Stimulated activated CD4-positive, alpha-beta T cell treated with anti-CD3 and anti-CD28 coated beads, Interleukin-2, amount 100 ng/mL, for 48 hours (primary cell): ENCODE results near the gene SERPIND1.

Source experiments
- DNase-seq, 2 donors: peaks; one replicate each; pipeline ENCODE4 v3.0.0-alpha.2; 2020

Gene SERPIND1

DNA sequence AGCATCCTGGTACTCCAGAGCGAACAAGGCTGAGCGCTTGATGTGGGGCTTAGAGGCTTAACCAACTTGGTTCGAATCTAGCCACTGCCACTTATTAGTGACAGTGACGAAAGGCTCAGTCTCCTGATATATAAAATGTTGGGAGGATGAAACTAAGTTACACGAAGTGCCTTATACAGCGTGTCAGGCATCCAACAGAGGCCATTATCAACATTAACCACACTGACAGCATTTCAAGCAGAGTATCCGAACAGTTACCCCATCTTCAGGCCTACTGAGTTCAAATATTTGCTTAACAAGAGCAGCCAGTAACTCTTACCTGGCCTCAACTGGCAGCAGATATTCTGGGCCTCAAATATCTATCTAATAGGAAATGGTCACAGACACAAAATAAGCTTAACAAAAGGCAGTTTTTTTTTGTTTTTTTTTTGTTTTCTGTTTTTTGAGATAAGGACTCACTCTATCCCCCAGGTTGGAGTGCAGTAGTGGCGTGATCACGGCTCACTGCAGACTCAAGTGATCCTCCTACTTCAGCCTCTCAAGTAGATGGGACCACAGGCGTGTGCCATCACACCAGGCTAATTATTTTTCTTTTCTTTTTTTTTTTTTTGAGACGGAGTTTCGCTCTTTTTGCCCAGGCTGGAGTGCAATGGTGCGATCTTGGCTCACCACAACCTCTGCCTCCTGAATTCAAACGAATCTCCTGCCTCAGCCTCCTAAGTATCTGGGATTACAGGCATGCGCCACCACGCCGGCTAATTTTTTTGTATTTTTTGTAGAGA, 2.9 kb downstream of the SERPIND1 start:
- no peak for DNase-seq

DNA sequence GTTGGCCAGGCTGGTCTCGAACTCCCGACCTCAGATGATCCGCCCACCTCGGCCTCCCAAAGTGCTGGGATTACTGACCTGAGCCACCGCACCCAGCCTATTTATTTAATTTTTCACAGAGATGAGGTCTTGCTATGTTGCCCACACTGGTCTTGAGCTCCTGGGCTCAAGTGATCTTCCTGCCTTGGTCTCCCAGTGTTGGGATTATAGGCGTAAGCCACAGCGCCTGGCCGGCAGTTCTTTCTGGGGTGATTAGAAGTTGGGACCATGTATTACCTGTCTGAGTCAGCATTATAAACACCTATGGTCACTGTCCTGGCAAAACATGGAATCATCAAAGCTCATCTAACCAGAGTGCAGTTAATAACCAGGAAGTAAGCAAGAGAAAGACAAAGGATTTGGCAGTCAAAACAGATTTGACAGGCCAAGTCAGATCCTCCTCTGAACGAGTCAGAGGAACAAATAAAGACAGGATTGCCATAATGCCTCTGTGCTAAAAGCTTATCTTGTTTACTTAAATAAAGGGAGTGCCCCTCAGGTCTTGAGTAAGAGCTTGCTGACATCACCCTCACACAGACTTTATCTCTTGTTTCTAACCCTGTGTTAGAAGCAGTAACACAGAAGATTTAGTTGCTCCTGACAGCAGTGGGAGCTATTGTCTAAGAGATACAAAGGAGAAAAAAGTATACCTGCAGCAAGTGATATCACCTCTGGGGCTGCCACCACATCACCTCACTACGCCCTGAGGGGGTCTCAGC, 3.7 kb downstream of the SERPIND1 start:
- DNase-seq = no peak

DNA sequence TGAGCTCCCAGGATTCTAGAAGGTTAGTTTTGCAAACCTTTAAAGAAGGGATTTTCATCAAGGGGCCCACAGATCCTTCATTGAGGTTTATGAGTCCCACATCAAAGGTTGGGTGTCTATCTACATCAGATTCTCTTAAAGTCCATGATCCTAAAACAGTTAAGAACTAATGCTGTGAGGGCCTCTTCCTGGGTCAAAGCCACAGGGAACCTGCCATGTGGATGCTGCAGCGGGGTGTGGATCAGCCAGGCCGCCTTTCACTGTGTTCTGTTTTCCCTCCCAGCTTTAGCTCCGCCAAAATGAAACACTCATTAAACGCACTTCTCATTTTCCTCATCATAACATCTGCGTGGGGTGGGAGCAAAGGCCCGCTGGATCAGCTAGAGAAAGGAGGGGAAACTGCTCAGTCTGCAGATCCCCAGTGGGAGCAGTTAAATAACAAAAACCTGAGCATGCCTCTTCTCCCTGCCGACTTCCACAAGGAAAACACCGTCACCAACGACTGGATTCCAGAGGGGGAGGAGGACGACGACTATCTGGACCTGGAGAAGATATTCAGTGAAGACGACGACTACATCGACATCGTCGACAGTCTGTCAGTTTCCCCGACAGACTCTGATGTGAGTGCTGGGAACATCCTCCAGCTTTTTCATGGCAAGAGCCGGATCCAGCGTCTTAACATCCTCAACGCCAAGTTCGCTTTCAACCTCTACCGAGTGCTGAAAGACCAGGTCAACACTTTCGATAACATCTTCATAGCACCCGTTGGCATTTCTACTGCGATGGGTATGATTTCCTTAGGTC, 5.3 kb downstream of the SERPIND1 start:
- DNase-seq = no peak

DNA sequence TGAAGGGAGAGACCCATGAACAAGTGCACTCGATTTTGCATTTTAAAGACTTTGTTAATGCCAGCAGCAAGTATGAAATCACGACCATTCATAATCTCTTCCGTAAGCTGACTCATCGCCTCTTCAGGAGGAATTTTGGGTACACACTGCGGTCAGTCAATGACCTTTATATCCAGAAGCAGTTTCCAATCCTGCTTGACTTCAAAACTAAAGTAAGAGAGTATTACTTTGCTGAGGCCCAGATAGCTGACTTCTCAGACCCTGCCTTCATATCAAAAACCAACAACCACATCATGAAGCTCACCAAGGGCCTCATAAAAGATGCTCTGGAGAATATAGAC, 5.9 kb downstream of the SERPIND1 start:
- DNase-seq = no peak

DNA sequence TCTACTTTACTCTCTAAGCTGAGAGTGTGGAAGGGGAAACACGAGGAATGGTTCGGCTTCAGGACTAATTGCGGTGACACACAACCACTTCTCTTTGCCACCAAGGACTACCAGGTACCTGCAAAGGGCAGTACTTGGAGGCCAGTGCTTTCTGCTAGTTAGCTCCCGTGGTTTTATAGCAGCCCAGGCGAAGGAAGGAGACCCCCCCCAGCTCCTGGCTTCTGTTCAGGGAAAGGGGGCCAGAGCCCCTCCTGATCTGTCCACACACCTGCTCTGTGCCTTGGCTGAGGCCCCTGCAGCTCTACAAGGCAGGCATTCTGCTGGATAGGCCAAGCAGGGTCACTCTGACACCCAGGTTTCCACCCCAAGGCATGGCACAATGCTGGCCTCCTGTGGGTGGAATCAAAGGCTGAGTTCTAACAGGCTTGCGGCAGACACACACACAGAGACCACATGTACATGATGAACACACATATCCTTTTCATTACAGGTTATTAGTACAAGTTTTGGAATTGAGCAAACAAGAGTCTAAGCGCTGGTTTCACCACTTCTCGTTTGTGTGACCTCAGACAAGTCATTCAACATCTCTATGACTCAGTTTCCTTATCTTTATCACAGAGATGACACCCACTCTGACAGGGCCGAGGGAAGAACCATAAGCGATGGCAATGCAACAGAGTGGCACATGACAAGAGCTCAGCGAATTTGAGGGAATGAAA, 7.5 kb downstream of the SERPIND1 start:
- DNase-seq = peak; percentile 24 to 25

DNA sequence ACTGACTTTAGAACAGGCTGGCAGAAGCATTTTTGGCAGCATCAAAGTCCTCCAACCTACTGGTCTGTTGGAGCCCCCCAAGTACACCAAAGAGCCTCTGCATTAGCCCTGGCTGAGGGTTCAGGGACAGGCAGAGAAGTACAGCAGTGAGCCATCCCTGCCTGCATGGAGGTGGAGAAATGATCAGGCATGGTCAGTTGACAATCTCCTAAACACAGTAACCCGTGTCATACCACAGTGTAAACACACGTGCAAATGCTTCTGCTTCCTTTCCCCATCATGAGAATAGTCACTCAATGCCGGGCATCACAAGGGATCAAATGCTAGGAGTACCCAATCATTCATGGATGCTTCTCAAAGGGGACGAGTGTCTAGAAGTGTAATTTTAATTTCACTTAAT, 8.2 kb downstream of the SERPIND1 start:
- DNase-seq = no peak

DNA sequence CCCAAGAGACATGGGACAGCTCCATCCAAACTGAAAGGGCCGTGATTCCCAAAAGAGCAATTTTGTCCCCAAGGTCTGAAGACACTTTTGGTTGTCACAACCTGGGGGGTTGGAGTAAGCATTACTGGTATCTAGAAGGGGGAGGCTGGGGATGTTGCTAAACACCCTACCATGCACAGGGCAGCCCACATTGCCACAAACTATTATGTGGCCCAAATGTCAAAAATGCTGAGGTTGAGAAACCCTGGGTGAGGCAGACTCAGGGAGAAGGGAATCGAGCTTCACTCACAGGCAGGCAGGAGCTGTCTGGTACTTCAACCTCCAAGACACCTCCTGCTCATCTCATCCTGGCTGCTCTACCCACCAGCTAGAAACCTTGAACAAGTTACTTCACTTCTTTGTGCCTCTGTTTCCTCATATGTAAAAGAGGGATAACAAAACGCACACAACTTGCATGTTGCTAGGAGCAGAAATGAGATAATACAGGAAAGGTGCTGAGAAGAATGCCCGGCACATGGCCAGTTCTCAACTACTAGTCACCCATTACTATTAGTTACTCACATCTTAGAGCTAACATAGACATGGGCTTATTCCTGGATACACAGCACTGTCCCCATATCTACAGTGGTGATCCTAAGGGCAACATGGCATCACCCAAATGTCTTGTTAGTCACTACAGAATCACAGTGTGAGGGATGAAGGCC, 8.8 kb downstream of the SERPIND1 start:
- no peak for DNase-seq

DNA sequence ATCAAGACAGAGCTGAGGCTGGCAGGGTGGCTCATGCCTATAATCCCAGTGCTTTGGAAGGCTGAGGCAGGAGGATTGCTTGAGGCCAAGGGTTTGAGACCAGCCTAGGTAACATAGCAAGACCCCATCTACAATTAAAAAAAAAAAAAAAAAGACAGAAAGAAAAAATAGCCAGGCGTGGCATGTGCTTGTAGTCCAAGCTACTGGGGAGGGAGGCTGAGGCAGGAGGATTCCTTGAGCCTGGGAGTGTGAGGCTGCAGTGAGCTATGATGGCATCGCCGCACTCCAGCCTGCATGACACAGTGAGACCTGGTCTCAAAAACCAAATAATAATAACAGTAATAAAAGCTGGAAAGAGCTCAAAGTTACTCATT, 9.4 kb downstream of the SERPIND1 start:
- no peak for DNase-seq

DNA sequence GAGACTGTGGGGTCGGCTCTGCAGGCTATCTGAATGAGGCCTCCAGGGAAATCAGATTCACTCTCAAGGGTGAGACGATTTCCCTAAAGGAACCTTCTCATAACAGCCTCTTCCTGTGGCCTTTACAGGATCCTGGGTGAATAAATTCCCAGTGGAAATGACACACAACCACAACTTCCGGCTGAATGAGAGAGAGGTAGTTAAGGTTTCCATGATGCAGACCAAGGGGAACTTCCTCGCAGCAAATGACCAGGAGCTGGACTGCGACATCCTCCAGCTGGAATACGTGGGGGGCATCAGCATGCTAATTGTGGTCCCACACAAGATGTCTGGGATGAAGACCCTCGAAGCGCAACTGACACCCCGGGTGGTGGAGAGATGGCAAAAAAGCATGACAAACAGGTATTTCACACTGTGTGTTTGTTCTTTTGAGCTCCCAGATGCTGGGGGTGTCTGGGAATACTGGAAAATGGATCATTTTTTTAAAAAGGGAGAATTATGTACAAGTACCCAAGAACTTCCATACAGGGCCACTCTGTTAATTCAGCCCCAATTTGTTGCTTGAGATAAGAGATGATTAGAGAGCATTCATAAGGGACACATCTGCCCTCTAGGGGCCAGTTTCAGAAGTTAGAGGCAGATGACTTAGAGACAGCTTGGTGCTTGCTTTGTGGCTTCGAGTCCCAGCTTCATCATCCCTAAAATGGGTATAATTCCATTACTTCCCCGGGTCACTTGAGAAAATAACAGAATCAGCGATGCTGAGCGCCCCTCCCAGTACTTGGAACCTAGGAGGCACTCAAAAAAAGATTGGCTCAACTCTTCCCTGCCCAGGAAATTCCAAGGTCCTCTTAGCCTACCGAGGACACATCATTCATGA, 10.2 kb downstream of the SERPIND1 start:
- peak; percentile 17 to 41 for DNase-seq

DNA sequence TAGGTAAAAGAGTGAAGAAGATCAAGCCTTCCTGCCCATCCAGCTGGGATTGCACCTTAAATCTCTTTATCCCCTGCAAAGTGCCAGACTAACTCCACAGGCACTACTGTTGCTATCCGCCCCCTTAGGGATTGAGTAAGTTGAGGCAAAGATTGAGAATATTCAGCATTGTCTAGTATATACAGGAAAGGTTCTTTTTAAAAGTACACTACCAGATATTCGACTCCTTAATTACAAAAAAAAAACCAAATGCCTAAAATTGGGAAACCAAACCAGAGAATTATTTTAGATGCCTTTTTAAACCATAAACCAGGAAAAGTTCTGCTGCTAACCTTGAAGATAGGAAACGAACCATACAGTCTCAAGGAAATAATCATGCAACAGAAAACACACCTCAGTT, 11.5 kb downstream of the SERPIND1 start:
- no peak for DNase-seq

DNA sequence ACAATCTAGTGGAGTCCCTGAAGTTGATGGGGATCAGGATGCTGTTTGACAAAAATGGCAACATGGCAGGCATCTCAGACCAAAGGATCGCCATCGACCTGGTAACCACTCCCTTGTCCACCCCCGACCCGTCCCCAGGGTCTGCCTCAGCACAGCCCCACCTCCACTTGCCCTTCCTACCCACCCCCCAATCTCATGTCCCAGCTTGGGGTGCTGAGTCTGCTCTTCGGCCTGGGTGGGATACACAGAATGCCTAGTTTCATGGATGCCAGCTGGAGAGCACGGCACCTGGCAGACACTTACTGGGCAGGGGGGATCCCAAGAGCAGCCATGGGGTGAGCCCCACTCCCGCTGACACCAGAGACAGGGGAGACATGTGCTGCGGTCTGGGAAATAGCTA, 12.1 kb downstream of the SERPIND1 start:
- DNase-seq = no peak

DNA sequence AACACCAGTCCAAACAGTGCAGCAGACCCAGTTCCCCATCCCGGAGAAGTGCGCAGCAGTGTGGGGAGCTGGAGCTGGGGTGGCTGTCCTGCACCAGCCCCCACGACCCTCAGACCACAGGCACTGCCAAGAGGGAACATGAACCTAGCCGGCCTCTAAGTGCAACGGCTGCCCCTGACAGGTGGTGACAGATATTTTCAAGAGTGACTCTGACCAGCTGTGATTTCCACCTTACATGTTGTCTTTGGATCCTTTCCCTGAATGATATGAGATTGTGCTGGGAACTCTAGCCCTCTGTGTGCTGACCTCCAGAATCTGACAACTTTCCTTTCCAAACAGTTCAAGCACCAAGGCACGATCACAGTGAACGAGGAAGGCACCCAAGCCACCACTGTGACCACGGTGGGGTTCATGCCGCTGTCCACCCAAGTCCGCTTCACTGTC, 12.6 kb downstream of the SERPIND1 start:
- DNase-seq = no peak

DNA sequence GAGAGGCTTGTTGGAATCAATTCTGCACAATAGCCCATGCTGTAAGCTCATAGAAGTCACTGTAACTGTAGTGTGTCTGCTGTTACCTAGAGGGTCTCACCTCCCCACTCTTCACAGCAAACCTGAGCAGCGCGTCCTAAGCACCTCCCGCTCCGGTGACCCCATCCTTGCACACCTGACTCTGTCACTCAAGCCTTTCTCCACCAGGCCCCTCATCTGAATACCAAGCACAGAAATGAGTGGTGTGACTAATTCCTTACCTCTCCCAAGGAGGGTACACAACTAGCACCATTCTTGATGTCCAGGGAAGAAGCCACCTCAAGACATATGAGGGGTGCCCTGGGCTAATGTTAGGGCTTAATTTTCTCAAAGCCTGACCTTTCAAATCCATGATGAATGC, 13.3 kb downstream of the SERPIND1 start:
- no peak for DNase-seq

DNA sequence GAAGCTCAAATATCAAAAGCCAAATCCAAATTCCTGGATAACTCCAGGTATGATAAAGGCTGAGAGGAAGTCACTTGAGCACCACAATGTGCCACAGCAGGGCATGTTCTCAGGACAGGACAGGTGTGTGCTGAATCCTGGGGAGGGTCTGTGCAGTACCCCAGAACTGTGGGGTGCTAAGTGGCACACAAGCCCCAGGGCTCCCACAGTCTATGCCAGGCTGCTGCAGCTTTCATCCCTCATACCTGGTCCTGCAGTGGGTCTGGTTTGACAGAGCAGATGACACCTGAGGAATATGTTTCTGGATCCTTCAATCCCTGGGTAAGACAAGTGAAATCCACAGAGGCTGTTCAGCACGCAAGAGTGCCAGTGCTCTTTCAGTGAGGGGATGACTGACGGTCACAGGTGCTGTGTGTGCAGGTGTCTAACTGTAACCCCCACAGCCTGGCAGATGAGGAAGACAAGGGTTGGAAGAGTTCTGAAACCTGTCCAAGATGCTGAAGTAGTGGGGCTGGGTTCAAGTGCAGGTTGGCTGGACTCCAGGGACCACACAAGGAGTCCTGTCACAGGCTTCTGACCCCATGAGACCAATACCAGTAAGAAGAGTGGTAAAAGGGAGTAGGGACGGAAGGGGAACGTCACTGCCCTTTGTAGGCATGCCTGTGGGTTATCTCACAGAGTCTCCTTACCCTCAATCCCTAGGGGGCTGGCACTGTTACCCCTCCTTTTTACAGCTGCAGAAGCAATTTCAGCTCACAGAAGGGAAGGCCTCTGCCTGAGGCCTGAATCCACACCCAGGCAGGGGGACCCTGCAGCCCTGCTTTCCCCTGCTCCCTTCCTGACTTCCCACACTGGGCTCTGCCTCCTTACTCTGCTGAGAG, 14.1 kb downstream of the SERPIND1 start:
- no peak for DNase-seq

DNA sequence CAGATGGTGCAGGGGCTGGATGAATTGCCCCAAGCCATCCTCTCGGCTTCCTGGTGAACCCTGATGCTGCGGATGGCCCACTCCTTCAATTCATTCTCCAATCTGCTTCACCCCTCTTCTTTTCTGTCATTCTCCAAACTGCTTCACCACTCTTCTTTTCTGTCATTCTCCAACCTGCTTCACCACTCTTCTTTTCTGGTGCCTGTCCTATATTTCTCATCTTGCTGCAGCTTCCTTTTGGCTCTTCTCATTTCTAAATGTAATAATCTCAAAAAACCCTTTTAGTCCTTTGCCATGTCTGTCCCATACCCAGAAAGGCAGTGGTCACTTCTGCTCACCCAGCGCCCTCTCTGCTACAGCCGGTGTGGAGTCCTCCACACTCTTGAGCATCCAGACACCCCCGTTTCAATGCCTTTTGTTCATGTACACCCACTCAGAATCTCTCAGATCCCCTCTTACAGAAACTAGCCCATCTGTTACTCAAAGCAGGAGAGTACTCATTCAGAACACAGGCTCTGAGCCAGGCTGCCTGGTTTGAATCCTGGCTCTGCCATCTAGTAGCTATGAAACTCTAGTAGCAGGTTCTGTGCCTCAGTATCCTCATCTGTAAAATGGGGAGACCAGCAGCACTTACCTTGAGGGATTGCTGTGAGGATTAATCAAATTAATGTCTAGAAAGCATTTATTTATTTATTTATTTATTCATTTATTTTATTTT, 14.9 kb downstream of the SERPIND1 start:
- DNase-seq = no peak

DNA sequence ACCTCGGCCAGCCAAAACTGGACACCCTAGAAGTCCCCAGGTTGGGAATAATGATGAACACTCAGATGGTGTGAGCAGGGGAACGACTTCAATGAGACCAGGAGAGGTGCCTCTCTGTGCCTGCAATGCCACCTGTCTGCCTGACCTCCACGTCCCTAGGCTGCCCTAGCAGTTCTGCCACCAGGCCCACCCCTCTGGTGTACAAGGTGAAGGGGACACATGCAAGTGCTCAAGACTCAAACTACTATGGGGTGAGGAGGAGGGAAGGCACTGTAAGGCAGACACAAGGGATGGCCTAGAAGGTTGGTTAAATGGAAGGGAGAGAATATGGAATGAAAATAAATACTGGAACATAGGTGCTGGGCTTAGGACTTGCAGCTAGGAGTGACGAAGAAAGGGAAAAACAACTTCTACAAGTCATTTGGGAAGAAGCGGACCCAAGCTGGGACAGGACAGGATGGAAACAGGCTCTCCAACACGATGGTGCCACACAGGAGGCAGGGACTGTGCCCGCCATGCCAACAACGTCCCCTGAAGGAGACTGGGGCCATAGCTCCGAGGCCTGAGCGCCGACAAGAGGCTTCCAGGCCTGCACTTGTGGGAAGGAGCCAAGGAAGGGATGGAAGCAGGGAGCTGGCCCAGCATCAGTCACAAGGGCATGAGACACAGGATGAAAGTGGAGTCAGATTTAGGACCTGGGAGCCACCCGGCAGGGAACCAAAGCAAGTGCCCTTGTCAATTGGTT, 18.5 kb downstream of the SERPIND1 start:
- DNase-seq = no peak

DNA sequence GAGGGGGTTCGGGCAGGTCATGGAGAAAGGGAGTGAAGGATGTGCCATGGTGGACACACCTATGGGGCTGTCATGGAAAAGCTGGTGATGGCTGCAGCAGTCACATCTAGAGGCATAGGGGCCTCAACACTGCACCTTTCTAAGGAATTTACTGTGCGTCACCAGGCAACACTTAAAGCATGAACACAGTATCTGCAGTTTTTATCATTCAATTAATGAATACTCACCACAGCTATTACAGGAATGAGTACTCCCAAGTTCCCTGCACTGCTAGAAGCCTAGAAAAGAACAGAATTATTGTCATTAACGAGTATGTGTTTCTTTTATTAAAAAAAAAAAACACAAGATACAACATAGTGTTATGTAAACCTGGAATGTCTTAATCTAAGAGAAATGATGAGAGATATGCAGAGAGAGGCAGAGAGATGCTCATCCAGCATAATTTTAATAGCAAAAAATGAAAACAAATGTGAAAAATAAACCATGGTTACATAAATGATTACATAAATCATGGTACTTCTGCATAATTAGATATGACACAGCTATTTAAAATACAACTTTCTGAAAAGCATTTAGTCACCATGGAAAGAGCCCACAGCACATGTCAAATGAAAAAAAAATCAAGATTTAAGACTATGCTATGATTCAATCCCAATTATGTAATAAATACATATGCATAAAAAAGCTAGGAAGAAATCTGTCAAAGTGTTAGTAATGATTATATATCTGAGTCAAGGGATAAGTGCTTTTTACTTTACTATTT, 19.2 kb downstream of the SERPIND1 start:
- DNase-seq = no peak
